Neuron (in vitro differentiated cells): ENCODE data around the gene TREX2.

Source experiments
- H2AFZ ChIP-seq: one replicate; pipeline ENCODE4 v1.6.1; 2013; ENCODE audit warnings: low read depth, mild to moderate bottlenecking, inconsistent platforms, low read length, moderate library complexity
- H3K27me3 ChIP-seq: one replicate; pipeline ENCODE4 v1.6.1; 2013; ENCODE audit warnings: low read length; ENCODE audit not compliant: insufficient read depth
- H3K36me3 ChIP-seq: one replicate; pipeline ENCODE4 v1.6.1; 2013; ENCODE audit warnings: low read length; ENCODE audit not compliant: insufficient read depth
- H3K4me1 ChIP-seq: one replicate; pipeline ENCODE4 v1.6.1; 2013; ENCODE audit warnings: low read length; ENCODE audit not compliant: insufficient read depth
- H3K4me3 ChIP-seq: 2 replicates; pipeline ENCODE4 v1.5.1; 2013; ENCODE audit warnings: mild to moderate bottlenecking, low read length, moderate library complexity
- H3K9me3 ChIP-seq: one replicate; pipeline ENCODE4 v1.6.1; 2013; ENCODE audit warnings: low read length

TREX2 gene

DNA sequence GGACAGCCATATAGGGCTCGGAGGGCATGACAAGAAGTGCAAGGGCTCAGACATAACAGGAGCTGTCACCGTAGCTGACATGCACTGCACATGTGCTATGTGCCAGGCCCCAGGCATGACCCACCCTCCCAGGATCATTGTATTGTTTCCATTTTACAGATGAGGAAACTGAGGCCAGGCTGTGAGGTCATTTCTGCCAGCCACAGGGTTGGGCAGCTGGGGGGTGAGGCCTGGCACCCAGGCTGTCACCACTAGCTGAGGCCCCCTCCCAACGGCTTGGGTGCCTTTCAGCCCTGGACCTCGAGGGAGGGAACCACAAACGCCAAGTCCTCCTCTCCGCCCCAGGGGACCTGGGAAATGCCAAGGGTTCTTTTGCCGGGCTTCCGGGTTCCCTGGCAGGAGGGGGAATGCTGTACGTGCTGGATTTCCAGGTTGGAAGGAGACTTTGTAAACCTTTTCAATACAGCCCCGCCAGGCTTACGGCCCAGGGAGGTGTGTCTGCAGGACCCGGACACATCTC, 12.6 kb downstream of the TREX2 start:
- no peak overlapping the region for H3K4me3 ChIP-seq
- H2AFZ ChIP-seq: no peak overlapping the region
- H3K9me3 ChIP-seq: no peaks in the 10 kb centered on the region
- peaks cover 14% of the 10 kb centered on the region for H3K27me3 ChIP-seq
- H3K36me3 ChIP-seq: no peaks in the 10 kb centered on the region
- no peaks in the 10 kb centered on the region for H3K4me1 ChIP-seq

- H3K4me1 ChIP-seq: no peaks in the 10 kb centered on the region
- H2AFZ ChIP-seq: no peak overlapping the region
- H3K36me3 ChIP-seq: no peaks in the 10 kb centered on the region
- no peaks in the 10 kb centered on the region for H3K9me3 ChIP-seq
- H3K27me3 ChIP-seq: peaks cover 21% of the 10 kb centered on the region
- no peak overlapping the region for H3K4me3 ChIP-seq
Observed at GRCh38 chrX:153430796-153431195, 15.1 kb downstream of the TREX2 start.

GRCh38 chrX:153426204-153426603, 19.7 kb downstream of the TREX2 start:
- H3K4me3 ChIP-seq: no peak overlapping the region
- H3K36me3 ChIP-seq: no peaks in the 10 kb centered on the region
- no peak overlapping the region for H2AFZ ChIP-seq
- H3K27me3 ChIP-seq: peaks cover 39% of the 10 kb centered on the region
- no peaks in the 10 kb centered on the region for H3K4me1 ChIP-seq
- no peaks in the 10 kb centered on the region for H3K9me3 ChIP-seq

DNA sequence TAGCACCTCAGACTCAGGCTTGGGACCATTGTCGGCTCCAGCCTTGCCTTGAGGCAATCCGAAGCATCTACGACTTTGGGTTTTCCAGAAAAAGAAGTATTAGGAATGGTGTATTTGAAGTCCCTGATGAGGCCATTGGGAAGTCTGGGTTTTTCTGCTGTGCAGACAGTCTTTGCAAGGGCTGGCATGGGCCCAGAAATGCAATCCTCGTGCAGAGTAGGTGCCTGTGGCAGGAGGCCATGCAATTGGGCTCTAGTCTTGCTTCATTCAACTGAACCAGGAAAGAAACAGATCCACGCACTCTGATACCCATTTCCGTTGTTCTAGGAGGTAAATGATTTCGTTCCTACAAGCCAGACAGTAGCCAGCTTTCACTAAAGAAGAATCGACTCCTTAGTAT, 22.2 kb downstream of the TREX2 start:
- no peaks in the 10 kb centered on the region for H3K36me3 ChIP-seq
- no peaks in the 10 kb centered on the region for H3K9me3 ChIP-seq
- H3K27me3 ChIP-seq: peaks cover 47% of the 10 kb centered on the region
- no peaks in the 10 kb centered on the region for H3K4me1 ChIP-seq
- no peak overlapping the region for H2AFZ ChIP-seq
- no peak overlapping the region for H3K4me3 ChIP-seq

- Histone ChIP-seq H3K9me3 (no peaks in the 10 kb centered on the region), H3K4me1 (no peaks in the 10 kb centered on the region), H3K36me3 (no peaks in the 10 kb centered on the region), H3K4me3 (no peak overlapping the region), H3K27me3 (peaks cover 53% of the 10 kb centered on the region), H2AFZ (no peak overlapping the region)
Observed at GRCh38 chrX:153421856-153422255, 24.0 kb downstream of the TREX2 start.

GRCh38 chrX:153420851-153421599, 24.8 kb downstream of the TREX2 start:
- peaks cover 47% of the 10 kb centered on the region for H3K27me3 ChIP-seq
- no peak overlapping the region for H3K4me3 ChIP-seq
- no peak overlapping the region for H2AFZ ChIP-seq

GRCh38 chrX:153417637-153418036, 28.2 kb downstream of the TREX2 start:
- H3K27me3 ChIP-seq: peaks cover 32% of the 10 kb centered on the region
- H3K36me3 ChIP-seq: no peaks in the 10 kb centered on the region
- H3K4me1 ChIP-seq: no peaks in the 10 kb centered on the region
- no peaks in the 10 kb centered on the region for H3K9me3 ChIP-seq
- no peak overlapping the region for H3K4me3 ChIP-seq
- H2AFZ ChIP-seq: no peak overlapping the region

More at GRCh38 chrX:153420851-153421599, 24.8 kb downstream of the TREX2 start:
- Histone ChIP-seq H3K9me3 (no peaks in the 10 kb centered on the region), H3K4me1 (no peaks in the 10 kb centered on the region), H3K36me3 (no peaks in the 10 kb centered on the region)

- H3K4me1 ChIP-seq: no peaks in the 10 kb centered on the region
- H3K27me3 ChIP-seq: peaks cover 38% of the 10 kb centered on the region
- H3K36me3 ChIP-seq: no peaks in the 10 kb centered on the region
- H2AFZ ChIP-seq: no peak overlapping the region
- no peaks in the 10 kb centered on the region for H3K9me3 ChIP-seq
- H3K4me3 ChIP-seq: no peak overlapping the region
Observed at GRCh38 chrX:153416781-153417450, 28.9 kb downstream of the TREX2 start.

GRCh38 chrX:153414856-153415510, 30.9 kb downstream of the TREX2 start:
- Histone ChIP-seq H3K4me1 (no peaks in the 10 kb centered on the region), H3K9me3 (no peaks in the 10 kb centered on the region), H3K4me3 (no peak overlapping the region), H3K36me3 (no peaks in the 10 kb centered on the region), H2AFZ (no peak overlapping the region), H3K27me3 (peaks cover 40% of the 10 kb centered on the region)

DNA sequence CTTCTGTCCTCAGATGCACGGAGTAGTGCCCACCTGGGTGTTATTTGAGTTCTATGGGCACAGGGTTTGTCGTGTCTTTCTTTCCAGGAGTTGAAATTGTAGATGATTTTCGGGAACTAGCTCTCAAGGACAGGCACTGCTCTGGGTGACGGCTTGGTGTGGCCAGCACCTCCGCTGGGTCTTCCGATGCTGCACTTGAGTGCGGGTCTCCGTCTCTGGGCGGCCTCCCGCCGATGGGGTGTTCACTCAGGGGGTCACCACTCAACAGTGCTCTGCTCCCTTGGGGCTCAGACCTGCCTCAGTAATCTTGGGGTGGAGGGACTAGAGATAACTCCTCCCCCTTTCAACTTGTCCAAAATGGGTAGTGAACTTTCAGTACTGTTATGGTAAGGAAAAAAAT, 32.1 kb downstream of the TREX2 start:
- peaks cover 32% of the 10 kb centered on the region for H3K27me3 ChIP-seq

DNA sequence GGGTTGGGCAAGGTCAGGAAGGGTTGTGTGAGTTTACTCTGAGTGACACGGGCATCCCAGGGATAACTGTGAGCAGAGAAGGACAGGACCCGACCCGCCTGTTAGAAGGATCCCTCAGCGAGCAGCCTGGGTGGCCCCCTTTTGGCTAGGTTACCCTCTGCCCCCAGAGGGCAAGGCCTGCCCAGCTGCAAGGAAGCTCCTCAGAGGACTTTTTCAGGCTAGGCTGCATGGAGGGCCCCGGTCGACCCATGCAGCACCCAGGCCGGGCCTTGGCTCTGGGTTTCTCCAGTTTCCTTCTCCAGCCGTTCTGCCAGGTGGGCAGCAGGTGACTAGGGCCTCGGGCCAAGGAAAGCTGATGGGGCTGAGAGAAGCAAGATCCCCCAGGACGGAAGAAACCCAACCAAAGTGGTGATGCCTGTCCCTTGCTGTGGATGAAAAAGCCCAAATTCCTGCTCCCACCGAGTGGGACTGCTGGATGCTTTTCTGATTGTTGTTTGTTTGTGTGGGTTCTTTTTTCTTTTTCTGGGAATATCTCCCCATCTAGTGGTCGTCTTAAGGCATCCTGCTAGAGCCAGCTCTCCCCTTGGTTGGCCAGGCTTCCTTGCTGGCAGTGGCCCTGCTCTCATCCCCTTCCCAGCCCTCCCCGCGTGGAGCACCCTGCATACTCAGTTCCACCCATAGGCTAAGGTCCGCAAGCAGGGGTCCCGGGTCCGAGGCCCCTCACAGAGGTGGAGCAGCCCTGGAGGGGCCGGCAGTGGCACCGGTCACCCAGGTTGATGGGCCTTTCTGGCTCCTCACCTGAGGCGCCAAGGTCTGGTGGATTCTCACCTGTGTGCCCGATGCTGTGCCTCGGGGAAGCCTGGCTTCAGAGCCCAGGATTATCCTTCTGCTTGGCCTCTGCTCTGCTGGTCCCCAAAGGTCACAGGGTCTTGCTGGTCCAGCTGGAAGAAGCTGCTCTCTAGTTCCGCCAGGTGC, 32.8 kb downstream of the TREX2 start:
- H3K4me1 ChIP-seq: no peaks in the 10 kb centered on the region
- peaks cover 27% of the 10 kb centered on the region for H3K27me3 ChIP-seq
- no peak overlapping the region for H2AFZ ChIP-seq
- H3K36me3 ChIP-seq: no peaks in the 10 kb centered on the region
- H3K4me3 ChIP-seq: no peak overlapping the region
- no peaks in the 10 kb centered on the region for H3K9me3 ChIP-seq

More for the DNA sequence above, 32.1 kb downstream of the TREX2 start:
- H2AFZ ChIP-seq: no peak overlapping the region
- H3K9me3 ChIP-seq: no peaks in the 10 kb centered on the region
- H3K4me1 ChIP-seq: no peaks in the 10 kb centered on the region
- no peak overlapping the region for H3K4me3 ChIP-seq
- no peaks in the 10 kb centered on the region for H3K36me3 ChIP-seq

DNA sequence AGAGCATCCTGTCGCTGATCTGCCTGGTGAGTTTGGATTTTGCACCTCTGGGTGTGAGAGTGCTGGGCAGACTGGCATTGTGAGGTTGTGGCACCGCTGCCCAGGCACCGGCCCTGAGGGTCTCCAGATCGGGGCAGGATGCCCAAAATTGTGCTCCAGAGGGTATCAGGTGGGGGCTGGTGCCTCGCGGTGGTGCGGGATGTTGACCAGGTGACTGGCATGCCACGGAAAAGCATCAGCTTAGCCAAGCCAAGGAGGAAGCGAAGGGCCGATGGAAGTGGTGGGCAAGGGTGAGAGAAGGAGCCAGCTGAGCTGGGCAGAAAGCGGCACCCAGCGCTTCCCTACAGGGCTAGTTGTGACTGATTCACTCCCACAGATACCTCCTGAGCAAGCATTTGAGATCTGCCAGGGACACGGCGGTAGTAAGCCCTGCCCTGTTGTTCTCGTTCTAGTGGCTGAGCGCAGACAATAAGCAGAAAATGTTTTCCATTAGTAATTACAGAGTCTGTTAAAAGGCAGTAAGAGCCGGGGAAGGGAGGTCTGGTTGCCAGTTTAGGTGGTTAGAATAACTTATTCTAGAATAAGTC, 33.8 kb downstream of the TREX2 start:
- Histone ChIP-seq H3K36me3 (no peaks in the 10 kb centered on the region), H3K4me3 (no peak overlapping the region), H3K4me1 (no peaks in the 10 kb centered on the region), H3K27me3 (peaks cover 30% of the 10 kb centered on the region), H2AFZ (no peak overlapping the region), H3K9me3 (no peaks in the 10 kb centered on the region)
